Measurements from ENCODE around the gene ZIC1. TPM values are rescaled to one million over a fixed set of nuclear protein-coding genes. Genes with fewer than 3 reads are reported as not detected.

The ZIC1 gene
- total RNA-seq, 1 experiment from 2014 or later = not detected

DNA sequence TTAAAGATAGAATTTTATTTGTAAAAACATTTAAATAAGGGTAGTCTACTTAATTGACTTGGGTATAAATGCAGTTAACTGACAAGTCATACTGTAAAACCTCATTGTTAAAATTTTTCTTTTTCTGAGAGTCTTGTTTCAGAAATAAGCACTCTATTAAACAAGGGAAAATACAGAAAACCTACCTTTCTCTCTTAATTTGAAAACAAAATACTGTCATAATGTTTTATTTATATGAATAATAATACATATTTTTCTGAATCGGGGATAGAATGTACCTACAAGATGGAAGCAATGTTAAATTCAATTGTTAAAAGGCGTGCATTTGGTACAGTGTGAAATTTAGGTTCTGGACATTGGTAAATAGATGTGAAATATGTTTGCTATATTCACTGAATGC lies 17.8 kb downstream of the ZIC1 start:
- H3K27me3 ChIP-seq (ENCODE audit: insufficient read depth, low read length) = peaks cover 32% of the 10 kb centered on the region
- TF ChIP-seq, protein P1, sequence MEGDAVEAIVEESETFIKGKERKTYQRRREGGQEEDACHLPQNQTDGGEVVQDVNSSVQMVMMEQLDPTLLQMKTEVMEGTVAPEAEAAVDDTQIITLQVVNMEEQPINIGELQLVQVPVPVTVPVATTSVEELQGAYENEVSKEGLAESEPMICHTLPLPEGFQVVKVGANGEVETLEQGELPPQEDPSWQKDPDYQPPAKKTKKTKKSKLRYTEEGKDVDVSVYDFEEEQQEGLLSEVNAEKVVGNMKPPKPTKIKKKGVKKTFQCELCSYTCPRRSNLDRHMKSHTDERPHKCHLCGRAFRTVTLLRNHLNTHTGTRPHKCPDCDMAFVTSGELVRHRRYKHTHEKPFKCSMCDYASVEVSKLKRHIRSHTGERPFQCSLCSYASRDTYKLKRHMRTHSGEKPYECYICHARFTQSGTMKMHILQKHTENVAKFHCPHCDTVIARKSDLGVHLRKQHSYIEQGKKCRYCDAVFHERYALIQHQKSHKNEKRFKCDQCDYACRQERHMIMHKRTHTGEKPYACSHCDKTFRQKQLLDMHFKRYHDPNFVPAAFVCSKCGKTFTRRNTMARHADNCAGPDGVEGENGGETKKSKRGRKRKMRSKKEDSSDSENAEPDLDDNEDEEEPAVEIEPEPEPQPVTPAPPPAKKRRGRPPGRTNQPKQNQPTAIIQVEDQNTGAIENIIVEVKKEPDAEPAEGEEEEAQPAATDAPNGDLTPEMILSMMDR (conservative IDR thresholded peaks at IDR 0.05) = no peak
- Mint-ChIP-seq H3K9me3 (no peaks in the 10 kb centered on the region; a peak in 1 of 5 replicates), H3K36me3 (ENCODE audit: insufficient read depth in 1 of 3, low read depth in 3 of 3) (no peaks in the 10 kb centered on the region), H3K27me3 (ENCODE audit: low read depth) (peaks cover 74% of the 10 kb centered on the region), H3K4me3 (no peak overlapping the region), H3K4me1 (peaks cover 19 to 30% of the 10 kb centered on the region in 2 experiments), H3K27ac (no peak overlapping the region)
- H3K56ac ChIP-seq (ENCODE audit: insufficient read length, low read depth, low read length) = no peak overlapping the region
- H3K27ac ChIP-seq (ENCODE audit: insufficient read length, low read depth, low read length) = no peak overlapping the region
- H3K4ac ChIP-seq (ENCODE audit: low read depth, low read length) = no peak overlapping the region
- no peak overlapping the region for H2BK120ac ChIP-seq (ENCODE audit: low read depth, low read length, poor library complexity, severe bottlenecking)
- no peak overlapping the region for H3K9ac ChIP-seq (ENCODE audit: extremely low read depth, insufficient read length, low read length)
- no peak overlapping the region for H3K14ac ChIP-seq (ENCODE audit: insufficient read depth, low read length)
- H3T11ph ChIP-seq (ENCODE audit: low read length) = no peak overlapping the region
- no peak overlapping the region for H2BK5ac ChIP-seq (ENCODE audit: insufficient read length, low read length)
- no peak overlapping the region for H2BK12ac ChIP-seq (ENCODE audit: insufficient read length, low read depth, low read length)
- no peak overlapping the region for H4K91ac ChIP-seq (ENCODE audit: insufficient read length, low read depth, low read length)
- no peak overlapping the region for H4K8ac ChIP-seq (replicated peaks; ENCODE audit: insufficient read length, low read depth, low read length)
- no peak overlapping the region for H3K4me2 ChIP-seq (ENCODE audit: insufficient read depth, insufficient read length, low read length)
- no peak overlapping the region for H4K5ac ChIP-seq (ENCODE audit: insufficient read length, low read depth, low read length)
- H3K18ac ChIP-seq (ENCODE audit: insufficient read length, low read depth, low read length) = no peak overlapping the region
- no peaks in the 10 kb centered on the region for H3K9me3 ChIP-seq (ENCODE audit: control insufficient read depth, low read depth, low read length)
- H2AK5ac ChIP-seq (ENCODE audit: insufficient read length, low read length) = no peak overlapping the region
- no peaks in the 10 kb centered on the region for H4K20me1 ChIP-seq (ENCODE audit: control insufficient read depth, insufficient read depth, insufficient read length)
- 0 out of 2 replicates have a peak, but pooled peaks cover 2% of the 10 kb centered on the region for H3K4me1 ChIP-seq (ENCODE audit: insufficient read depth, low read length)
- DNase-seq = no peak
- H3K79me1 ChIP-seq (ENCODE audit: insufficient read depth, low read depth, low read length, poor library complexity, severe bottlenecking) = no peaks in the 10 kb centered on the region
- no peak overlapping the region for H2AFZ ChIP-seq (ENCODE audit: low read length)
- no CpG with 5 or more reads among the region's 2 CpGs for WGBS (ENCODE audit: extremely low coverage, insufficient read length, low lambda C conversion rate)
- H3K23me2 ChIP-seq (ENCODE audit: insufficient read length, low read depth, low read length, poor library complexity, severe bottlenecking) = peaks cover 9% of the 10 kb centered on the region
- H2BK15ac ChIP-seq (ENCODE audit: low read depth, low read length) = no peak overlapping the region
- no peak overlapping the region for H2BK20ac ChIP-seq (ENCODE audit: low read depth, low read length, poor library complexity, severe bottlenecking)
- no peaks in the 10 kb centered on the region for H3K79me2 ChIP-seq (ENCODE audit: insufficient read depth, low read length)
- no peak overlapping the region for H3K23ac ChIP-seq (ENCODE audit: insufficient read length, low read depth, low read length)
